ENCODE data around the gene WDR59.

Gene WDR59

DNA sequence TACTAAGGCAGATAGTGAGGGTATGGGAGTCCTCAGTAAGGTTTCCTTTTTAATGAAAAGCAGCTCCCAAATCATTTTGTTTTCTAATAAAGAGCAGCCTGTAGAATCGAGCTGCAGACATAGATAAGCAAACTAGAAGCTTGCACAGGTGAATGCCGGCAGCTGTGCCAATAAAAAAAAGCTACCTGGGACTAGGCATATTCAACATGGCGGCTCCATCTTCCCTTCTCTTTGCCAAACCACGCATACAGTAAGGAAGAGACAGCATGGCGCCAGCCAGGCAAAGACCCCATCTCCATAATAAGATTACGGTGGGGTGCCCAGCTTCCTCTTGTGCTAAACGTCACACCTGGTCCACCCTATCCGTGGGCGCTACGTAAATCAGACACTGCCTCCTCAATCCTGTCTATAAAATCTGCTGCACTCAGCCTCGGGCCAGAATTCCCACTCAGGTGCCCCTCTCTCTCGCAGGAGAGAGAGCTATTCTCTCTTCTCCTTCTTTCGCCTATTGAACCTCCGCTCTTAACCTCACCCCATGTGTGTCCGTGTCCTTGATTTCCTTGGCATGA is 117.6 kb downstream of the WDR59 start:
- no peak overlapping the region for H3K27ac ChIP-seq
- TF ChIP-seq, protein P1, sequence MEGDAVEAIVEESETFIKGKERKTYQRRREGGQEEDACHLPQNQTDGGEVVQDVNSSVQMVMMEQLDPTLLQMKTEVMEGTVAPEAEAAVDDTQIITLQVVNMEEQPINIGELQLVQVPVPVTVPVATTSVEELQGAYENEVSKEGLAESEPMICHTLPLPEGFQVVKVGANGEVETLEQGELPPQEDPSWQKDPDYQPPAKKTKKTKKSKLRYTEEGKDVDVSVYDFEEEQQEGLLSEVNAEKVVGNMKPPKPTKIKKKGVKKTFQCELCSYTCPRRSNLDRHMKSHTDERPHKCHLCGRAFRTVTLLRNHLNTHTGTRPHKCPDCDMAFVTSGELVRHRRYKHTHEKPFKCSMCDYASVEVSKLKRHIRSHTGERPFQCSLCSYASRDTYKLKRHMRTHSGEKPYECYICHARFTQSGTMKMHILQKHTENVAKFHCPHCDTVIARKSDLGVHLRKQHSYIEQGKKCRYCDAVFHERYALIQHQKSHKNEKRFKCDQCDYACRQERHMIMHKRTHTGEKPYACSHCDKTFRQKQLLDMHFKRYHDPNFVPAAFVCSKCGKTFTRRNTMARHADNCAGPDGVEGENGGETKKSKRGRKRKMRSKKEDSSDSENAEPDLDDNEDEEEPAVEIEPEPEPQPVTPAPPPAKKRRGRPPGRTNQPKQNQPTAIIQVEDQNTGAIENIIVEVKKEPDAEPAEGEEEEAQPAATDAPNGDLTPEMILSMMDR (IDR thresholded peaks at IDR 0.05): no peak
- TF ChIP-seq ZFX (IDR thresholded peaks at IDR 0.05; ENCODE audit: borderline replicate concordance): no peak

DNA sequence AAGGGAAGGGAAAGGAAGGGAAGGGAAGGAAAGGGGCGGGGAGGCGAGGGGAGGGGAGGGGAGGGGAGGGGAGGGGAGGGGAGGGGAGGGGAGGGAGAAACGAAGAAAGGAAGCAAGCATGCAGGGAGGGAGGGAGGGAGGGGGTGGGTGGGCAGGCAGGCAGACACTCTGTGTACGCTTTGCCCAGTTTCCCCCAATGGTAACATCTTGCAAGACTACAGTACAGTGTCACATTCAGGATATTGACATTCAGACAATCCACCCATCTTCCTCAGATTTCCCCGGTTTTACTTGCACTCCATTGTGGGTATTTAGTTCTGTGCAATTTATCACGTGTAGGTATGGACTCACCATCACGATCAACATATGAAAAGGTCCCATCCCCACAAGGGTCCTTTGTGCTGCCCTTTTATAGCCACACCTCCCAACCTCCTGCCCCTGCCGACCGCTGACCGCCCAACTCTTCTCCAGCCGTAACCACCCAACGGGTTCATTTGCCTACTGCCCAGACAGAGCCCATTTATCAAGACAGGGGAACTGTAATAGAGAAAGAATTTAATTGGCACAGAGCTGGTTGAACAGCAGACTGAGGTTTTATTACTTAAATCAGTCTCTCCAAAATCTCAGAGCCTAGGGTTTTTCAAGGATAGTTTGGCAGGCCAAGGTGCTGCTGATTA is 118.9 kb downstream of the WDR59 start:
- no peak for TF ChIP-seq ZFX (IDR thresholded peaks at IDR 0.05; ENCODE audit: borderline replicate concordance)
- TF ChIP-seq, protein P1 (IDR thresholded peaks at IDR 0.05): no peak

GRCh38 chr16:74862743-74863244 is 122.1 kb downstream of the WDR59 start:
- H3K27ac ChIP-seq: no peak overlapping the region
- TF ChIP-seq, protein P1 (IDR thresholded peaks at IDR 0.05): peak; percentile 96
- no peak for TF ChIP-seq ZFX (IDR thresholded peaks at IDR 0.05; ENCODE audit: borderline replicate concordance)

More for the DNA sequence above, 118.9 kb downstream of the WDR59 start:
- H3K27ac ChIP-seq: no peak overlapping the region

DNA sequence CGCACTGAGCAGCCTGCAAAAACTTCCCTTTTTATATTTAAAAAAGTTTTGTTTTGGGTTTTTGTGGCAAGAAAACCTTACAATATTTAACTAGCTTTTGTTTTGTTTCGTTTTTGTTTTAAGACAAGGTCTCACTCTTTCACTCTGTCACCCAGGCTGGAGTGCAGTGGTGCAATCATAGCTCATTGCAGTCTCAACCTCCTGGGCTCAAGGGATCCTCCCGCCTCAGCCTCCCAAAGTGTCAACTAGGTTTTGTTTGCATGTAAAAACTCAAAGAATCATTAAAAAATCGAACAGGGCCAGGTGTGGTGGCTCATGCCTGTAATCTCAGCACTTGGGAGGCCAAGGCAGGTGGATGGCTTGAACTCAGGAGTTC is 132.4 kb downstream of the WDR59 start:
- TF ChIP-seq ZFX (IDR thresholded peaks at IDR 0.05; ENCODE audit: borderline replicate concordance): no peak
- TF ChIP-seq, protein P1 (IDR thresholded peaks at IDR 0.05): no peak
- peak overlapping the region; percentile 45 for H3K27ac ChIP-seq

- no peak for TF ChIP-seq ZFX (IDR thresholded peaks at IDR 0.05; ENCODE audit: borderline replicate concordance)
- TF ChIP-seq, protein P1 (IDR thresholded peaks at IDR 0.05): no peak
- no peak overlapping the region for H3K27ac ChIP-seq
Measured at GRCh38 chr16:74850027-74850426, 134.9 kb downstream of the WDR59 start.

DNA sequence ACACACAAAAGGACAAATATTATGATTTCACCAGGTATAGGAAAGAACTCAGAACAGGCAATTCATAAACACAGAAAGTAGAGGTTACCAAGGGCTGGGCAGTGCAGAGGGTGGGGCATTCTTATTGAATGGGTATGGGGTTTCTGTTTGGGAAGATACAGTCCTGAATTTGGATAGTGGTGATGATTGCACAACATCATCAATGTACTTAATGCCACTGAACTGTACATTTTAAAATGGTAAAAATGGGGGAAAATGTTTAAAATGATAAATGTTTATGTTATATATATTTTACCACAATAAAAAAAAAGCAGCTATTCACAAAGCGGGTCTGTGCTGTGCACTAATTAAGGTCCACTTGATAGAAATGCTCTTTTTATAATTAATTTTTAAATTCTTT is 137.7 kb downstream of the WDR59 start:
- H3K27ac ChIP-seq: no peak overlapping the region
- TF ChIP-seq, protein P1 (IDR thresholded peaks at IDR 0.05): no peak

DNA sequence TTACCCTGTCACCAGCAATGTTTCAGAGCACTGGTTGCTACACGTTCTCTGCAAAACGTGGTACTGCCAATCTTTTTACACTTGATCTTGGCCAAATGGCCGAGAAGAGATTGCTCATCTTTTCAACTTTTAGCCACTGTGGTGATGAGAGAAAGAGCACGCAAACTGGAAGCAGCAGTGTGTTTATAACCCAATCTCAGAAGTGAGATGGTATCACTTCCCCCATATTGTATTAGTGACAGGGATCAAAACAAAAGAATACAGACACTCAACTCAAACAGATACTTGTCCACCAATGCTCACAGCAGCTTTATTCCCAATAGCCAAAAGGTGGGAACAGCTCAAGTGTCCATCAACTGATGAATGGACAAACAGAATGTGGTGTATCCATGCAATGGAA is 138.2 kb downstream of the WDR59 start:
- no peak for TF ChIP-seq ZFX (IDR thresholded peaks at IDR 0.05; ENCODE audit: borderline replicate concordance)
- TF ChIP-seq, protein P1 (IDR thresholded peaks at IDR 0.05): no peak
- H3K27ac ChIP-seq: no peak overlapping the region

All from 22Rv1 (cell line).